ENCODE measurements around the gene PHACTR3. TPM values are rescaled to one million over a fixed set of nuclear protein-coding genes. Genes with fewer than 3 reads are reported as not detected.

The PHACTR3 gene
- total RNA-seq, 1 experiment from 2014 or later: not detected

DNA sequence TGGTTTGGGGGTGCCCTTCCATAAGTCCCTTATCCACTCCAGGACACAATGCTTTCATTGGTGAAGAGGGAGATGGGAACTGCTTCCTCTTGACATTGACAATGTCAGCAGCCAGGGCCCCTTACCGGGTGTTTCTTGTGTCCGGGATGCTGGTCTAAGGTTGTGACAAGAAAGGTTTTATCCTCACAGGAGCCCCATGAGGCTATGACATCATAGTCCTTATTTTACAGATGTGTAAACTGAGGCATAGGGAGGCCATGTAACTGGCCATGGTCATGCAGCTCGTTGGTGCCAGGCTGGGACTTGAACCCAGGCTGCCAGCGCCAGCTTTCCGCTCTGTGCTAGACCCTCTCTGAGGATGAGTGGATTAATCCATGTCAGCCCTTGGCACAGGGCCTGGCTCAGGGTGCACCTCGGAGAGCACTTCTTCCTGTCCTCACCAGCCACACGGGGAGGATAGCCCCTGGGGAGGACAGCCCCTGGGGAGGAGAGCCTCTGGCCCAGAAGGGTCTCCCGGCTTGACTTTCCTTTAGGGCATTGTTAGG, 171.8 kb downstream of the PHACTR3 start (continued):
- TF ChIP-seq POLR2AphosphoS5 (IDR thresholded peaks at IDR 0.05; ENCODE audit: low read depth, low read length): no peak
- no peak for TF ChIP-seq CBX3 (IDR thresholded peaks at IDR 0.05; ENCODE audit: low read depth)
- TF ChIP-seq TCF7L2 (IDR thresholded peaks at IDR 0.05; ENCODE audit: borderline replicate concordance, extremely low read depth, insufficient read depth, insufficient read length): no peak
- TF ChIP-seq, protein P1, sequence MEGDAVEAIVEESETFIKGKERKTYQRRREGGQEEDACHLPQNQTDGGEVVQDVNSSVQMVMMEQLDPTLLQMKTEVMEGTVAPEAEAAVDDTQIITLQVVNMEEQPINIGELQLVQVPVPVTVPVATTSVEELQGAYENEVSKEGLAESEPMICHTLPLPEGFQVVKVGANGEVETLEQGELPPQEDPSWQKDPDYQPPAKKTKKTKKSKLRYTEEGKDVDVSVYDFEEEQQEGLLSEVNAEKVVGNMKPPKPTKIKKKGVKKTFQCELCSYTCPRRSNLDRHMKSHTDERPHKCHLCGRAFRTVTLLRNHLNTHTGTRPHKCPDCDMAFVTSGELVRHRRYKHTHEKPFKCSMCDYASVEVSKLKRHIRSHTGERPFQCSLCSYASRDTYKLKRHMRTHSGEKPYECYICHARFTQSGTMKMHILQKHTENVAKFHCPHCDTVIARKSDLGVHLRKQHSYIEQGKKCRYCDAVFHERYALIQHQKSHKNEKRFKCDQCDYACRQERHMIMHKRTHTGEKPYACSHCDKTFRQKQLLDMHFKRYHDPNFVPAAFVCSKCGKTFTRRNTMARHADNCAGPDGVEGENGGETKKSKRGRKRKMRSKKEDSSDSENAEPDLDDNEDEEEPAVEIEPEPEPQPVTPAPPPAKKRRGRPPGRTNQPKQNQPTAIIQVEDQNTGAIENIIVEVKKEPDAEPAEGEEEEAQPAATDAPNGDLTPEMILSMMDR (IDR thresholded peaks at IDR 0.05 in 2 of 3, conservative IDR thresholded peaks at IDR 0.05 in 1 of 3; ENCODE audit: borderline replicate concordance in 1 of 3, insufficient read depth in 1 of 3, low read depth in 2 of 3, low read length in 2 of 3): no peak
- no peak for TF ChIP-seq EGR1 (IDR thresholded peaks at IDR 0.05; ENCODE audit: low read depth)

DNA sequence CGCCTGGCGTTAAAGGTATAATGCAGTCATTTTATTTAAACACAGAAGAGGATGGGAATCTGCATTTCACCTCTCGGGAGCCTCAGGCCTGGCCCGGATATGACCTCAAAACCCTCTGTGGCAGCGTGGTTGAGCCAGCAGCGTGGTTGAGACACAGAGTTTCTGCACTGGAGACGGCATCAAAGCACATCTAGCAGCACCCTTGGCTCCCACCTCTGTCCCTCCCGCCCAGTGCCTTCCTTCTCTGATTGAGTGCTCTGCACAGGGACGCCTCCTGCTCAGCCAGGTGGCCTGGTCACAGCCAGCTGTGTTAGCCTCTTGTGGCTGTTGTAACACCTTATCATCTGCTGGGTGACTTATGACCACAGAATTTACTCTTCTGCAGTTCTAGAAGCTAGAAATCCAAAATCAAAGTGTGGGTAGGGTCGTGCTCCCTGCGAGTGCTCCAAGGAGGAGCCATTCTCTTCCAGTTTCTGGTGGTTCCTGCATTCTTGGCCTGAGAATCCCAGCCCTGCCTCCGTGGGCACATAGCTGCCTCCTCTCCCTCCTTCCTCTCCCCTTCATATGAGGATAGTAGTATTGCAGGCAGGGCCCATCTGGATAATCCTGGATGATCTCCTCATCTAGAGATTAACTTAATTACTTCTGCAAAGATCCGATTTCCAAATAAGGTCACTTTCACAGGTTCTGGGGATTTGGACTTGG, 172.4 kb downstream of the PHACTR3 start:
- CTCF ChIA-PET: no interaction called here
- H3K9me2 ChIP-seq (ENCODE audit: insufficient read depth): no peaks in the 10 kb centered on the region
- H3K4me2 ChIP-seq (ENCODE audit: low read length): no peak overlapping the region
- no peaks in the 10 kb centered on the region for H4K20me1 ChIP-seq (ENCODE audit: insufficient read depth)
- no peak overlapping the region for H3K9ac ChIP-seq (ENCODE audit: low read length)
- no peaks in the 10 kb centered on the region for H3K9me3 ChIP-seq (ENCODE audit: control insufficient read depth in 1 of 2, insufficient read depth in 1 of 2, low read depth in 1 of 2, low read length in 2 of 2)
- no peak overlapping the region for H2AFZ ChIP-seq (ENCODE audit: low read depth, low read length, poor library complexity, severe bottlenecking)
- H3K4me1 ChIP-seq (ENCODE audit: control insufficient read depth in 1 of 2, insufficient read depth in 2 of 2, low read length in 2 of 2): peaks cover 0 to 5% of the 10 kb centered on the region in 2 experiments; a peak in 1 of 4 replicates
- H3K36me3 ChIP-seq (ENCODE audit: control insufficient read depth in 1 of 2, insufficient read depth in 2 of 2, low read length in 2 of 2): no peaks in the 10 kb centered on the region
- intact Hi-C loops (cut with micrococcal nuclease): no loop called here
- DNase-seq (ENCODE audit: low read depth, low spot score) (no peak), ATAC-seq (no peak)
- H3K27ac ChIP-seq (ENCODE audit: low read depth, low read length): no peak overlapping the region
- no peaks in the 10 kb centered on the region for H3K79me2 ChIP-seq (ENCODE audit: insufficient read depth, low read length)
- POLR2A ChIA-PET: no interaction called here
- RAD21 ChIA-PET (ENCODE audit: low non-redundant PET in 1 of 2, low total read pairs in 2 of 2, uncharacterized antibody in 2 of 2, unreplicated experiment in 2 of 2): no interaction called here
- no TSS peak for BruUV-seq (replicated peaks)
- no peak overlapping the region for H3K4me3 ChIP-seq (replicated peaks in 1 of 2; ENCODE audit: low read depth in 1 of 2, low read length in 2 of 2)
- no peaks in the 10 kb centered on the region for H3K27me3 ChIP-seq (ENCODE audit: insufficient read depth, low read length)
- TF ChIP-seq SRF (IDR thresholded peaks at IDR 0.05; ENCODE audit: low read depth) (no peak), RAD21 (IDR thresholded peaks at IDR 0.05; ENCODE audit: low read depth) (no peak), ZFX (IDR thresholded peaks at IDR 0.05) (no peak), FOSL1 (IDR thresholded peaks at IDR 0.05; ENCODE audit: low read depth) (no peak), EZH2 (IDR thresholded peaks at IDR 0.05) (no peak), CEBPB (IDR thresholded peaks at IDR 0.05; ENCODE audit: low read depth) (no peak), POLR2A (IDR thresholded peaks at IDR 0.05; ENCODE audit: borderline replicate concordance, extremely low read depth, insufficient read depth, insufficient read length) (no peak)
- TF ChIP-seq, protein P2, sequence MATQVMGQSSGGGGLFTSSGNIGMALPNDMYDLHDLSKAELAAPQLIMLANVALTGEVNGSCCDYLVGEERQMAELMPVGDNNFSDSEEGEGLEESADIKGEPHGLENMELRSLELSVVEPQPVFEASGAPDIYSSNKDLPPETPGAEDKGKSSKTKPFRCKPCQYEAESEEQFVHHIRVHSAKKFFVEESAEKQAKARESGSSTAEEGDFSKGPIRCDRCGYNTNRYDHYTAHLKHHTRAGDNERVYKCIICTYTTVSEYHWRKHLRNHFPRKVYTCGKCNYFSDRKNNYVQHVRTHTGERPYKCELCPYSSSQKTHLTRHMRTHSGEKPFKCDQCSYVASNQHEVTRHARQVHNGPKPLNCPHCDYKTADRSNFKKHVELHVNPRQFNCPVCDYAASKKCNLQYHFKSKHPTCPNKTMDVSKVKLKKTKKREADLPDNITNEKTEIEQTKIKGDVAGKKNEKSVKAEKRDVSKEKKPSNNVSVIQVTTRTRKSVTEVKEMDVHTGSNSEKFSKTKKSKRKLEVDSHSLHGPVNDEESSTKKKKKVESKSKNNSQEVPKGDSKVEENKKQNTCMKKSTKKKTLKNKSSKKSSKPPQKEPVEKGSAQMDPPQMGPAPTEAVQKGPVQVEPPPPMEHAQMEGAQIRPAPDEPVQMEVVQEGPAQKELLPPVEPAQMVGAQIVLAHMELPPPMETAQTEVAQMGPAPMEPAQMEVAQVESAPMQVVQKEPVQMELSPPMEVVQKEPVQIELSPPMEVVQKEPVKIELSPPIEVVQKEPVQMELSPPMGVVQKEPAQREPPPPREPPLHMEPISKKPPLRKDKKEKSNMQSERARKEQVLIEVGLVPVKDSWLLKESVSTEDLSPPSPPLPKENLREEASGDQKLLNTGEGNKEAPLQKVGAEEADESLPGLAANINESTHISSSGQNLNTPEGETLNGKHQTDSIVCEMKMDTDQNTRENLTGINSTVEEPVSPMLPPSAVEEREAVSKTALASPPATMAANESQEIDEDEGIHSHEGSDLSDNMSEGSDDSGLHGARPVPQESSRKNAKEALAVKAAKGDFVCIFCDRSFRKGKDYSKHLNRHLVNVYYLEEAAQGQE (IDR thresholded peaks at IDR 0.05; ENCODE audit: low read depth): no peak
- TF ChIP-seq, protein P3, sequence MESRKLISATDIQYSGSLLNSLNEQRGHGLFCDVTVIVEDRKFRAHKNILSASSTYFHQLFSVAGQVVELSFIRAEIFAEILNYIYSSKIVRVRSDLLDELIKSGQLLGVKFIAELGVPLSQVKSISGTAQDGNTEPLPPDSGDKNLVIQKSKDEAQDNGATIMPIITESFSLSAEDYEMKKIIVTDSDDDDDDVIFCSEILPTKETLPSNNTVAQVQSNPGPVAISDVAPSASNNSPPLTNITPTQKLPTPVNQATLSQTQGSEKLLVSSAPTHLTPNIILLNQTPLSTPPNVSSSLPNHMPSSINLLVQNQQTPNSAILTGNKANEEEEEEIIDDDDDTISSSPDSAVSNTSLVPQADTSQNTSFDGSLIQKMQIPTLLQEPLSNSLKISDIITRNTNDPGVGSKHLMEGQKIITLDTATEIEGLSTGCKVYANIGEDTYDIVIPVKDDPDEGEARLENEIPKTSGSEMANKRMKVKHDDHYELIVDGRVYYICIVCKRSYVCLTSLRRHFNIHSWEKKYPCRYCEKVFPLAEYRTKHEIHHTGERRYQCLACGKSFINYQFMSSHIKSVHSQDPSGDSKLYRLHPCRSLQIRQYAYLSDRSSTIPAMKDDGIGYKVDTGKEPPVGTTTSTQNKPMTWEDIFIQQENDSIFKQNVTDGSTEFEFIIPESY (IDR thresholded peaks at IDR 0.05; ENCODE audit: extremely low read depth, insufficient replicate concordance, low read length): no peak
- TF ChIP-seq, protein P1 (IDR thresholded peaks at IDR 0.05 in 2 of 3, conservative IDR thresholded peaks at IDR 0.05 in 1 of 3; ENCODE audit: borderline replicate concordance in 1 of 3, insufficient read depth in 1 of 3, low read depth in 2 of 3, low read length in 2 of 3): no peak

All from HCT116 (cell line).